HepG2 (cell line): ENCODE results near the gene REM2. TPM values are rescaled to one million over a fixed set of nuclear protein-coding genes. Genes with fewer than 3 reads are reported as not detected.

Experiments
- CBX1 ChIP-seq: IDR thresholded peaks from one replicate; pipeline ENCODE4 v1.6.1; 2016; ENCODE audit warnings: antibody characterized with exemption, low read depth
- DNMT1 ChIP-seq: sonication (generic); formaldehyde crosslinking; IDR thresholded peaks from 2 replicates; pipeline ENCODE4 v1.5.1; 2020; ENCODE audit warnings: mild to moderate bottlenecking, missing genetic modification reagents
- KAT2B ChIP-seq: fragments of 150-350 bp; IDR thresholded peaks from 2 replicates; pipeline ENCODE4 v1.6.1; 2014; ENCODE audit warnings: low read depth, low read length, borderline replicate concordance
- MAFK ChIP-seq, 2 experiments: IDR thresholded peaks in 1 of 2; conservative IDR thresholded peaks in 1 of 2; 2 replicates each; pipeline ENCODE4 v1.6.1; 2011; ENCODE audit warnings: improper control_type of control experiment in 2 of 2, low read length in 2 of 2
- MAZ ChIP-seq, 2 experiments: sonication (generic) in 1 of 2; formaldehyde crosslinking in 1 of 2; IDR thresholded peaks; 2 replicates each; pipeline versions ENCODE4 v1.5.0 to v1.6.1; 2012 to 2020; ENCODE audit warnings: low read depth in 2 of 2, mild to moderate bottlenecking in 2 of 2, borderline replicate concordance in 1 of 2, improper control_type of control experiment in 1 of 2, low read length in 1 of 2, missing genetic modification reagents in 1 of 2, moderate library complexity in 1 of 2
- MIER2 ChIP-seq: IDR thresholded peaks from 2 replicates; pipeline ENCODE4 v1.6.1; 2016; ENCODE audit warnings: missing biosample characterization, missing genetic modification reagents
- PAF1 ChIP-seq: IDR thresholded peaks from 2 replicates; pipeline ENCODE4 v1.6.1; 2016; ENCODE audit warnings: missing genetic modification reagents, missing compliant biosample characterization
- POLR2A ChIP-seq, 2 experiments: IDR thresholded peaks; 2 replicates each; pipeline ENCODE4 v1.6.1; 2011; ENCODE audit warnings: low read depth in 2 of 2, low read length in 2 of 2, mild to moderate bottlenecking in 1 of 2, moderate library complexity in 1 of 2; ENCODE audit not compliant: insufficient read depth in 1 of 2
- POLR2G ChIP-seq: fragments of 200-400 bp; formaldehyde crosslinking; IDR thresholded peaks from 2 replicates; pipeline ENCODE4 v1.6.1; 2018; ENCODE audit warnings: mild to moderate bottlenecking, low read depth, low read length, moderate library complexity
- RBFOX2 ChIP-seq: fragments of 200-400 bp; formaldehyde crosslinking; IDR thresholded peaks from 2 replicates; pipeline ENCODE4 v1.6.1; 2017; ENCODE audit warnings: low read depth, mild to moderate bottlenecking, low read length
- REXO4 ChIP-seq: sonication (generic); formaldehyde crosslinking; IDR thresholded peaks from 2 replicates; pipeline ENCODE4 v1.8.0; 2022; ENCODE audit warnings: missing genetic modification reagents, mild to moderate bottlenecking, borderline replicate concordance
- SETDB1 ChIP-seq: sonication (generic); formaldehyde crosslinking; IDR thresholded peaks from 2 replicates; pipeline ENCODE4 v1.5.1; 2020; ENCODE audit warnings: missing genetic modification reagents, mild to moderate bottlenecking, borderline replicate concordance
- SP140L ChIP-seq: sonication (generic); formaldehyde crosslinking; IDR thresholded peaks from 2 replicates; pipeline ENCODE4 v1.4.0; 2020; ENCODE audit warnings: missing genetic modification reagents, borderline replicate concordance
- SRSF4 ChIP-seq: fragments of 200-400 bp; formaldehyde crosslinking; IDR thresholded peaks from one replicate; pipeline ENCODE4 v1.6.1; 2018; ENCODE audit warnings: mild to moderate bottlenecking, low read depth, low read length, moderate library complexity; ENCODE audit not compliant: poor library complexity, severe bottlenecking
- ZNF138 ChIP-seq: sonication (generic); formaldehyde crosslinking; IDR thresholded peaks from 2 replicates; pipeline ENCODE4 v1.5.0; 2020; ENCODE audit warnings: mild to moderate bottlenecking, low read depth, missing genetic modification reagents
- ZNF205 ChIP-seq: IDR thresholded peaks from 2 replicates; pipeline ENCODE4 v1.6.1; 2018; ENCODE audit warnings: missing biosample characterization, missing genetic modification reagents
- ZNF333 ChIP-seq: sonication (generic); formaldehyde crosslinking; IDR thresholded peaks from 2 replicates; pipeline ENCODE4 v1.4.0; 2020; ENCODE audit warnings: mild to moderate bottlenecking, missing genetic modification reagents, borderline replicate concordance
- ZNF552 ChIP-seq: sonication (generic); formaldehyde crosslinking; IDR thresholded peaks from 2 replicates; pipeline ENCODE4 v1.9.0; 2022; ENCODE audit warnings: missing genetic modification reagents, mild to moderate bottlenecking, borderline replicate concordance
- ZNF724P ChIP-seq: sonication (generic); formaldehyde crosslinking; IDR thresholded peaks from 2 replicates; pipeline ENCODE4 v1.8.0; 2022; ENCODE audit warnings: missing genetic modification reagents, borderline replicate concordance
- ZNF772 ChIP-seq: sonication (generic); formaldehyde crosslinking; IDR thresholded peaks from 2 replicates; pipeline ENCODE4 v1.5.0; 2020; ENCODE audit warnings: mild to moderate bottlenecking, missing genetic modification reagents
- ZZZ3 ChIP-seq: sonication (generic); formaldehyde crosslinking; IDR thresholded peaks from 2 replicates; pipeline ENCODE4 v1.4.0; 2020; ENCODE audit warnings: missing genetic modification reagents, mild to moderate bottlenecking, borderline replicate concordance
- polyA plus RNA-seq, 8 experiments: library from polyadenylated mRNA; depleted of rRNA in 3 of 8; stranded (reverse) in 7 of 8; unstranded in 1 of 8; fragments of >200 nt; fragmentation: Illumina TruSeq in 4 of 8; extraction: Trizol in 4 of 8; gene quantifications; 2 replicates each; pipeline versions ENCODE4 v1.2.1 to v1.2.3, GENCODE V29; 2011 to 2016; ENCODE audit warnings: low read depth in 4 of 8, missing spikeins in 1 of 8, mixed read lengths in 1 of 8; ENCODE audit not compliant: insufficient read depth in 1 of 8
- total RNA-seq, 5 experiments: library from RNA; depleted of rRNA; stranded (reverse); fragments of >200 nt; fragmentation: Illumina TruSeq; extraction: Trizol; gene quantifications; 2 replicates each; pipeline ENCODE4 v1.2.3, GENCODE V29; 2016; ENCODE audit warnings: low read depth in 1 of 5
- TF ChIP-seq, protein P1 (sequence below), 2 experiments: fragments of 450-650 bp in 1 of 2; sonication (generic) in 1 of 2; formaldehyde crosslinking; IDR thresholded peaks; 2 replicates each; pipeline versions ENCODE4 v1.5.0 to v1.8.0; 2020 to 2022; ENCODE audit warnings: mild to moderate bottlenecking in 1 of 2, missing genetic modification reagents in 1 of 2
- TF ChIP-seq, protein P2 (sequence below): sonication (generic); formaldehyde crosslinking; IDR thresholded peaks from 2 replicates; pipeline ENCODE4 v1.4.0; 2020; ENCODE audit warnings: missing genetic modification reagents
- TF ChIP-seq, protein P3 (sequence below): sonication (generic); formaldehyde crosslinking; IDR thresholded peaks from 2 replicates; pipeline ENCODE4 v1.5.1; 2020; ENCODE audit warnings: missing genetic modification reagents, mild to moderate bottlenecking, borderline replicate concordance

Gene REM2
- total and polyA plus RNA-seq, 2 of the 13 experiments (the other 11 are each of a cell fraction or from before 2014, with no cell fraction given): 0.20 TPM; not detected in 1

DNA sequence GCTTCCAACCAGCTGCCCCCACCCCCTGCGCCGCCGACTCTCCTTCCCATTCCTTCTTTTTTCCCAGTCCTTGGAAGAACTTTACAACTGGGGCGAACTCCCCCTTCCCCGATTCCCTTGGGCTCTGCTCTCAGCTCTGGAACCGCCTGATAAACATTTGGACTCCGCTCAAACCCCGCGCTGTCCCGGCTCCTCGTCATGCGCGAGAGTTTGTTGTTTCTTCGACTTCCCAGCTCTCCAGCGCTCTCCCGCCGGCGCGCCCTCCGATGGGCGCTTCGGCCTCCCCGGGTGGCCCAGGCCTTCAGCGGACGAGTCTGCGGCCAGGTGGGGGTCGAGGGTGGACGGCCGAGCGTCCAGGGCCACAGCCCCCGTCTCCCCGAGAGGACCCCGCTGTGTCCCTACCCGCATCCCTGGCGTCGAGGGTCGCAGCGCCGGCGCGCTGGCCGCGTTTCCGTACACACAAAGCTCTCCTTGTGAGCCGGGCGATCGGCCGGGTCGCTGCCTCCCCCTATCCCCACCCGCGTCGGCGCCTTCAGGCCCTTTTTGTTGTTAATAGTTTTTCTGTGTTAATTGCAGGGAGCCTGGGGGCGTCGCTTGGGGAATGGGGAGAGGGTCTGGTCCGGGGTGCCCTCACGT is 45.8 kb upstream of the REM2 start (continued):
- TF ChIP-seq, protein P1, sequence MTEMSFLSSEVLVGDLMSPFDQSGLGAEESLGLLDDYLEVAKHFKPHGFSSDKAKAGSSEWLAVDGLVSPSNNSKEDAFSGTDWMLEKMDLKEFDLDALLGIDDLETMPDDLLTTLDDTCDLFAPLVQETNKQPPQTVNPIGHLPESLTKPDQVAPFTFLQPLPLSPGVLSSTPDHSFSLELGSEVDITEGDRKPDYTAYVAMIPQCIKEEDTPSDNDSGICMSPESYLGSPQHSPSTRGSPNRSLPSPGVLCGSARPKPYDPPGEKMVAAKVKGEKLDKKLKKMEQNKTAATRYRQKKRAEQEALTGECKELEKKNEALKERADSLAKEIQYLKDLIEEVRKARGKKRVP (CRISPR knock-in tag; IDR thresholded peaks at IDR 0.05): no peak
- TF ChIP-seq MAZ (IDR thresholded peaks at IDR 0.05; ENCODE audit: borderline replicate concordance, low read depth, low read length) (no peak), MAZ (CRISPR knock-in tag; IDR thresholded peaks at IDR 0.05; ENCODE audit: low read depth) (peak; percentile 55; the same call in 1 of the 2 replicates), ZNF333 (CRISPR knock-in tag) (no peak), ZZZ3 (CRISPR knock-in tag) (0 out of 2 replicates have a peak, but pooled peaks have one; percentile 62), MIER2 (CRISPR knock-in tag) (no peak), SP140L (CRISPR knock-in tag) (no peak), POLR2G (peak; percentile 71), SETDB1 (CRISPR knock-in tag) (no peak), SRSF4 (no peak), ZNF138 (CRISPR knock-in tag) (peak; percentile 53), KAT2B (no peak), REXO4 (CRISPR knock-in tag) (no peak), ZNF205 (CRISPR knock-in tag) (peak; percentile 57; the same call in 1 of the 2 replicates), ZNF724P (CRISPR knock-in tag) (peak; percentile 74; the same call in 1 of the 2 replicates), ZNF552 (CRISPR knock-in tag) (0 out of 2 replicates have a peak, but pooled peaks have one; percentile 17), MAFK (conservative IDR thresholded peaks at IDR 0.05 in 1 of 2, IDR thresholded peaks at IDR 0.05 in 1 of 2; ENCODE audit: low read length in 2 of 2) (no peak), POLR2A (IDR thresholded peaks at IDR 0.05; ENCODE audit: insufficient read depth in 1 of 2, low read depth in 2 of 2, low read length in 2 of 2) (no peak; a peak in 1 of 4 replicates), DNMT1 (no peak), PAF1 (CRISPR knock-in tag) (no peak), CBX1 (peak; percentile 73), RBFOX2 (peak; percentile 73), ZNF772 (CRISPR knock-in tag) (peak; percentile 70; the same call in 1 of the 2 replicates)
- TF ChIP-seq, protein P2, sequence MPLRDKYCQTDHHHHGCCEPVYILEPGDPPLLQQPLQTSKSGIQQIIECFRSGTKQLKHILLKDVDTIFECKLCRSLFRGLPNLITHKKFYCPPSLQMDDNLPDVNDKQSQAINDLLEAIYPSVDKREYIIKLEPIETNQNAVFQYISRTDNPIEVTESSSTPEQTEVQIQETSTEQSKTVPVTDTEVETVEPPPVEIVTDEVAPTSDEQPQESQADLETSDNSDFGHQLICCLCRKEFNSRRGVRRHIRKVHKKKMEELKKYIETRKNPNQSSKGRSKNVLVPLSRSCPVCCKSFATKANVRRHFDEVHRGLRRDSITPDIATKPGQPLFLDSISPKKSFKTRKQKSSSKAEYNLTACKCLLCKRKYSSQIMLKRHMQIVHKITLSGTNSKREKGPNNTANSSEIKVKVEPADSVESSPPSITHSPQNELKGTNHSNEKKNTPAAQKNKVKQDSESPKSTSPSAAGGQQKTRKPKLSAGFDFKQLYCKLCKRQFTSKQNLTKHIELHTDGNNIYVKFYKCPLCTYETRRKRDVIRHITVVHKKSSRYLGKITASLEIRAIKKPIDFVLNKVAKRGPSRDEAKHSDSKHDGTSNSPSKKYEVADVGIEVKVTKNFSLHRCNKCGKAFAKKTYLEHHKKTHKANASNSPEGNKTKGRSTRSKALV: peak; percentile 98
- TF ChIP-seq, protein P3, sequence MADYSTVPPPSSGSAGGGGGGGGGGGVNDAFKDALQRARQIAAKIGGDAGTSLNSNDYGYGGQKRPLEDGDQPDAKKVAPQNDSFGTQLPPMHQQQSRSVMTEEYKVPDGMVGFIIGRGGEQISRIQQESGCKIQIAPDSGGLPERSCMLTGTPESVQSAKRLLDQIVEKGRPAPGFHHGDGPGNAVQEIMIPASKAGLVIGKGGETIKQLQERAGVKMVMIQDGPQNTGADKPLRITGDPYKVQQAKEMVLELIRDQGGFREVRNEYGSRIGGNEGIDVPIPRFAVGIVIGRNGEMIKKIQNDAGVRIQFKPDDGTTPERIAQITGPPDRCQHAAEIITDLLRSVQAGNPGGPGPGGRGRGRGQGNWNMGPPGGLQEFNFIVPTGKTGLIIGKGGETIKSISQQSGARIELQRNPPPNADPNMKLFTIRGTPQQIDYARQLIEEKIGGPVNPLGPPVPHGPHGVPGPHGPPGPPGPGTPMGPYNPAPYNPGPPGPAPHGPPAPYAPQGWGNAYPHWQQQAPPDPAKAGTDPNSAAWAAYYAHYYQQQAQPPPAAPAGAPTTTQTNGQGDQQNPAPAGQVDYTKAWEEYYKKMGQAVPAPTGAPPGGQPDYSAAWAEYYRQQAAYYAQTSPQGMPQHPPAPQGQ (CRISPR knock-in tag): no peak
- TF ChIP-seq, all 625 proteins: peak for 235
